Trophoblast cell (in vitro differentiated cells and primary cell): ENCODE results near the gene FAR1.
A peak's percentile ranks its signal among the peaks of the same experiment; 100 is the strongest.
"Not testable (repeated sequence)": the region's sequence is repeated elsewhere in the genome, so short reads cannot be mapped to it uniquely, and the experiment has no call there.

Experiments
- DNase-seq, 2 donors: peaks; one replicate each; pipeline ENCODE4 v3.0.0-alpha.2; 2016
- H2AFZ ChIP-seq: 2 replicates; pipeline ENCODE4 v1.6.1; 2013; ENCODE audit warnings: low read length, moderate library complexity, mild to moderate bottlenecking; ENCODE audit not compliant: insufficient read depth, poor library complexity
- H2AK5ac ChIP-seq: 2 replicates; pipeline ENCODE4 v1.6.1; 2013; ENCODE audit warnings: mild to moderate bottlenecking, low read length
- H2BK120ac ChIP-seq: 2 replicates; pipeline ENCODE4 v1.6.1; 2013; ENCODE audit warnings: low read length, mild to moderate bottlenecking, moderate library complexity; ENCODE audit not compliant: insufficient read depth, poor library complexity
- H2BK12ac ChIP-seq: 2 replicates; pipeline ENCODE4 v1.6.1; 2013; ENCODE audit warnings: mild to moderate bottlenecking, low read length, moderate library complexity
- H2BK5ac ChIP-seq: 2 replicates; pipeline ENCODE4 v1.6.1; 2013; ENCODE audit warnings: low read length, low read depth, moderate library complexity, mild to moderate bottlenecking; ENCODE audit not compliant: poor library complexity
- H3K14ac ChIP-seq: 2 replicates; pipeline ENCODE4 v1.6.1; 2013; ENCODE audit warnings: mild to moderate bottlenecking, low read length
- H3K18ac ChIP-seq: 2 replicates; pipeline ENCODE4 v1.6.1; 2013; ENCODE audit warnings: mild to moderate bottlenecking, low read length
- H3K23ac ChIP-seq: 2 replicates; pipeline ENCODE4 v1.6.1; 2013; ENCODE audit warnings: low read length
- H3K27ac ChIP-seq: 2 replicates; pipeline ENCODE4 v1.5.1; 2013; ENCODE audit warnings: low read depth, mild to moderate bottlenecking, inconsistent platforms, low read length, moderate library complexity
- H3K27me3 ChIP-seq: 2 replicates; pipeline ENCODE4 v1.6.1; 2013; ENCODE audit warnings: inconsistent platforms, mild to moderate bottlenecking, low read length, moderate library complexity; ENCODE audit not compliant: insufficient read depth
- H3K36me3 ChIP-seq, 2 experiments: 1 replicate in 1 of 2; 2 replicates in 1 of 2; pipeline ENCODE4 v1.6.1; 2013; ENCODE audit warnings: low read length in 2 of 2, mild to moderate bottlenecking in 2 of 2, moderate library complexity in 1 of 2; ENCODE audit not compliant: insufficient read depth in 2 of 2, control insufficient read depth in 1 of 2
- H3K4ac ChIP-seq: 2 replicates; pipeline ENCODE4 v1.6.1; 2013; ENCODE audit warnings: low read depth, mild to moderate bottlenecking, low read length, moderate library complexity
- H3K4me1 ChIP-seq, 2 experiments: 1 replicate in 1 of 2; 2 replicates in 1 of 2; pipeline ENCODE4 v1.6.1; 2013; ENCODE audit warnings: low read length in 2 of 2, mild to moderate bottlenecking in 2 of 2, moderate library complexity in 1 of 2; ENCODE audit not compliant: insufficient read depth in 2 of 2, control insufficient read depth in 1 of 2
- H3K4me2 ChIP-seq: 2 replicates; pipeline ENCODE4 v1.6.1; 2013; ENCODE audit warnings: inconsistent platforms, mild to moderate bottlenecking, low read length, moderate library complexity
- H3K4me3 ChIP-seq: 2 replicates; pipeline ENCODE4 v1.5.1; 2013; ENCODE audit warnings: mild to moderate bottlenecking, low read depth, low read length, inconsistent platforms
- H3K79me1 ChIP-seq: one replicate; pipeline ENCODE4 v1.6.1; 2013; ENCODE audit warnings: low read length
- H3K79me2 ChIP-seq: 2 replicates; pipeline ENCODE4 v1.6.1; 2013; ENCODE audit warnings: low read length, mild to moderate bottlenecking; ENCODE audit not compliant: control insufficient read depth, insufficient read depth, poor library complexity
- H3K9ac ChIP-seq: 2 replicates; pipeline ENCODE4 v1.6.1; 2013; ENCODE audit warnings: mild to moderate bottlenecking, low read length
- H3K9me3 ChIP-seq: 2 replicates; pipeline ENCODE4 v1.6.1; 2013; ENCODE audit warnings: low read depth, mild to moderate bottlenecking, control low read depth, inconsistent platforms, low read length; ENCODE audit not compliant: insufficient read depth
- H4K12ac ChIP-seq: 2 replicates; pipeline ENCODE4 v1.6.1; 2013; ENCODE audit warnings: low read depth, mild to moderate bottlenecking, low read length, moderate library complexity
- H4K8ac ChIP-seq: 2 replicates; pipeline ENCODE4 v1.6.1; 2013; ENCODE audit warnings: low read depth, mild to moderate bottlenecking, low read length, moderate library complexity
- H4K91ac ChIP-seq: one replicate; pipeline ENCODE4 v1.6.1; 2013; ENCODE audit warnings: low read depth, mild to moderate bottlenecking, low read length, moderate library complexity
- WGBS: extraction: QIAGEN DNeasy Blood & Tissue Kit; methylation state at CpG from one replicate; pipeline ENCODE4 v1.1.7; 2013; ENCODE audit warnings: missing lambda C conversion rate; ENCODE audit not compliant: insufficient read length, insufficient coverage; ENCODE audit errors: extremely low coverage; 5-methylcytosine and 5-hydroxymethylcytosine counted together

Gene FAR1

DNA sequence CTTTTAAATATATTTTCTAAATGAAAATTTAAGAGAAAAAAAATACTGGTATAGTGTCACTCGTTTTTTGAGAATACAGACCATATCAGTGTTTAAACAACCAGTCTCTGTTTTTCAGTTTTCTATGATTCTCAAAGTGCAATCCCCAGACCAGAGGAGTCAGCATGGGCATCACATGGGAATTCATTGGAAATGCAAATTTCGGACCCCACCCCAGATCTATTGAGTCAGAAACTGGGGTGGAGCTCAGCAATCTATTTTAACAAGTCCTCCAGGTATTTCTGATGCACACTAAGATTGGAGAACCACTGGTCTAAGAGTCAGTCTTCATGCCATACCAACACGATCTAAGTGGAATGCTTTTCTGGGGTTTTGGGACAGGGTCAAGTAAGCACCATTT lies 66.1 kb downstream of the FAR1 start:
- no CpG with 5 or more reads among the region's 3 CpGs for WGBS
- Histone ChIP-seq H3K4me1 (no peaks in the 10 kb centered on the region), H2BK120ac (no peak overlapping the region), H3K36me3 (no peaks in the 10 kb centered on the region), H2BK12ac (no peak overlapping the region), H3K4me2 (no peak overlapping the region), H3K14ac (no peak overlapping the region), H2AFZ (no peak overlapping the region), H3K9ac (no peak overlapping the region), H4K12ac (no peak overlapping the region), H3K23ac (no peak overlapping the region), H4K91ac (no peak overlapping the region), H3K4ac (no peak overlapping the region), H4K8ac (no peak overlapping the region), H3K79me1 (no peaks in the 10 kb centered on the region), H3K9me3 (no peaks in the 10 kb centered on the region), H2AK5ac (no peak overlapping the region), H3K27ac (no peak overlapping the region), H3K18ac (no peak overlapping the region), H3K27me3 (no peaks in the 10 kb centered on the region), H3K4me3 (no peak overlapping the region), H3K79me2 (no peaks in the 10 kb centered on the region), H2BK5ac (no peak overlapping the region)
- no peak for DNase-seq

- no peak overlapping the region for H3K27ac ChIP-seq
- H3K4me1 ChIP-seq = no peaks in the 10 kb centered on the region
- no peak overlapping the region for H2AFZ ChIP-seq
- no peak overlapping the region for H3K14ac ChIP-seq
- H3K4ac ChIP-seq = no peak overlapping the region
- H3K79me2 ChIP-seq = no peaks in the 10 kb centered on the region
- H2AK5ac ChIP-seq = peak overlapping the region; percentile 42
- no peak overlapping the region for H3K23ac ChIP-seq
- no peak overlapping the region for H2BK5ac ChIP-seq
- H3K9me3 ChIP-seq = no peaks in the 10 kb centered on the region
- no peak overlapping the region for H3K4me2 ChIP-seq
- no peak overlapping the region for H4K12ac ChIP-seq
- H3K4me3 ChIP-seq = no peak overlapping the region
- H4K8ac ChIP-seq = no peak overlapping the region
- no peaks in the 10 kb centered on the region for H3K79me1 ChIP-seq
- no peak overlapping the region for H4K91ac ChIP-seq
- DNase-seq = no peak
- no peak overlapping the region for H2BK120ac ChIP-seq
- H3K27me3 ChIP-seq = no peaks in the 10 kb centered on the region
- H2BK12ac ChIP-seq = no peak overlapping the region
- WGBS = no CpG with 5 or more reads among the region's 2 CpGs
- no peaks in the 10 kb centered on the region for H3K36me3 ChIP-seq
- no peak overlapping the region for H3K18ac ChIP-seq
- no peak overlapping the region for H3K9ac ChIP-seq
These were observed 76.7 kb downstream of the FAR1 start for GRCh38 chr11:13745165-13745564.

DNA sequence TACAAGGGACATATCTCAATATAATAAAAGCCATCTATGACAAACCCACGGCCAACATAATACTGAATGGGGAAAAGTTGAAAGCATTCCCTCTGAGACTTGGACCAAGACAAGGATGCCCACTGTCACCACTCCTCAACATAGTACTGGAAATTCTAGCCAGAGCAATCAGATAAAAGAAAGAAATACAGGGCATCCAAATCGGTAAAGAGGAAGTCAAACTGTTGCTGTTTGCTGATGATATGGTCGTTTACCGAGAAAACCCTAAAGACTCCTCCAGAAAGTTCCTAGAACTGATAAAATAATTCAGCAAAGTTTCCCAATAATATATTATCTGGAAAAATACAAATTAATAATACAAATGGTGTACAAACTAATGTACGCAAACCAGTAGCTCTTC lies 84.8 kb downstream of the FAR1 start:
- not testable (repeated sequence) for H2BK5ac ChIP-seq, H2BK12ac ChIP-seq, H3K9me3 ChIP-seq, H3K23ac ChIP-seq, H3K9ac ChIP-seq, H4K91ac ChIP-seq, H3K4me3 ChIP-seq, H3K27ac ChIP-seq, H4K8ac ChIP-seq, H2AK5ac ChIP-seq, H3K27me3 ChIP-seq, H3K4me2 ChIP-seq, H3K14ac ChIP-seq, H2AFZ ChIP-seq, H3K4me1 ChIP-seq, DNase-seq, H2BK120ac ChIP-seq, H3K18ac ChIP-seq, H3K4ac ChIP-seq, H3K79me1 ChIP-seq, H4K12ac ChIP-seq, H3K79me2 ChIP-seq, H3K36me3 ChIP-seq
- no CpG with 5 or more reads among the region's 5 CpGs for WGBS

DNA sequence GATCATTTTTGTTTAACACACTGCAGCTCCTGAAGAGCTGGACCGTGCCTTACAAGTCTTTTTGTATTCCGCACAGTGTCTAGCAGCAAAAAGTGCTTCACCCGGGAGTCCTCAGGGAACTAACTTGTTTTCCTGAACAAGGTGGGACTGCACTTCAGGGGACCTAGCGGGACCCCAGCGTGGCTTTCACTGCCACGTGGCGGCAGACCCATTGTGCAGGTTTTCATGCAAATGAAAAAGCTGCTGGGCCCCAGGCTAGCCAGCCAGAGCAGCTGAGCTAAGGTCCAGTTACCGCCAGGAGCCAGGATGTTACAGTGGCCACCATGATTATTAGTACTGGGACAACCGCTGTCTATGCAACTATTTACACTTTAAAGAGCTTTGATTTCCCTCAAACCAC lies 90.6 kb downstream of the FAR1 start:
- Histone ChIP-seq H2BK5ac (no peak overlapping the region), H2AK5ac (no peak overlapping the region), H3K4ac (no peak overlapping the region), H3K14ac (no peak overlapping the region), H3K9me3 (no peaks in the 10 kb centered on the region), H2BK120ac (no peak overlapping the region), H3K4me2 (no peak overlapping the region), H4K91ac (no peak overlapping the region), H3K18ac (no peak overlapping the region), H3K4me1 (peaks cover 6 to 7% of the 10 kb centered on the region in 2 experiments), H3K27ac (no peak overlapping the region), H3K4me3 (no peak overlapping the region), H4K12ac (no peak overlapping the region), H3K9ac (no peak overlapping the region), H3K36me3 (no peaks in the 10 kb centered on the region), H3K79me2 (no peaks in the 10 kb centered on the region), H2BK12ac (no peak overlapping the region), H3K79me1 (no peaks in the 10 kb centered on the region), H3K23ac (no peak overlapping the region), H4K8ac (no peak overlapping the region), H3K27me3 (no peaks in the 10 kb centered on the region), H2AFZ (no peak overlapping the region)
- no peak for DNase-seq
- no CpG with 5 or more reads among the region's 9 CpGs for WGBS
